HG02623 (cell line): ENCODE data around the gene CSHL1.
"Not testable (repeated sequence)": the region's sequence is repeated elsewhere in the genome, so short reads cannot be mapped to it uniquely, and the experiment has no call there.

ENCODE experiments used
- ATAC-seq: cut with Tn5 transposase; IDR thresholded peaks from one replicate; pipeline ENCODE4 v1.9.1; 2021; ENCODE audit warnings: moderate library complexity; ENCODE audit not compliant: unreplicated experiment

Gene CSHL1

GRCh38 chr17:63940584-63940983 lies 29.5 kb upstream of the CSHL1 start:
- ATAC-seq: no peak

- ATAC-seq: no peak
Measured at GRCh38 chr17:63939884-63940283, 28.8 kb upstream of the CSHL1 start.

GRCh38 chr17:63939401-63939800 lies 28.3 kb upstream of the CSHL1 start:
- ATAC-seq: no peak

- ATAC-seq: no peak
Measured at GRCh38 chr17:63937920-63938319, 26.9 kb upstream of the CSHL1 start.

- ATAC-seq: no peak
Measured at GRCh38 chr17:63937319-63937718, 26.3 kb upstream of the CSHL1 start.

- no peak for ATAC-seq
Measured at GRCh38 chr17:63934183-63935112, 23.4 kb upstream of the CSHL1 start.

- no peak for ATAC-seq
Measured at GRCh38 chr17:63933598-63933997, 22.5 kb upstream of the CSHL1 start.

GRCh38 chr17:63932721-63933120 lies 21.7 kb upstream of the CSHL1 start:
- ATAC-seq: no peak

- ATAC-seq: peak; percentile 73
Measured at GRCh38 chr17:63931981-63932561, 21.0 kb upstream of the CSHL1 start, which contains the start of gene CD79B. Gene CD79B, minus strand, starts transcription at chr17:63932331. Its CDS starts 70 bp downstream, at chr17:63932261.

- no peak for ATAC-seq
Measured at GRCh38 chr17:63930951-63931575, 20.0 kb upstream of the CSHL1 start.

- ATAC-seq: no peak
Measured at GRCh38 chr17:63929860-63930766, 19.1 kb upstream of the CSHL1 start.

- ATAC-seq: no peak
Measured at GRCh38 chr17:63928966-63929695, 18.1 kb upstream of the CSHL1 start.

GRCh38 chr17:63928172-63928666 lies 17.2 kb upstream of the CSHL1 start:
- no peak for ATAC-seq

GRCh38 chr17:63927464-63928171 lies 16.6 kb upstream of the CSHL1 start:
- ATAC-seq: no peak

GRCh38 chr17:63926164-63926563 lies 15.1 kb upstream of the CSHL1 start:
- ATAC-seq: no peak

GRCh38 chr17:63925615-63926014 lies 14.6 kb upstream of the CSHL1 start:
- ATAC-seq: no peak

GRCh38 chr17:63922402-63922801 lies 11.3 kb upstream of the CSHL1 start:
- not testable (repeated sequence) for ATAC-seq

GRCh38 chr17:63920779-63921178 lies 9.7 kb upstream of the CSHL1 start:
- not testable (repeated sequence) for ATAC-seq

GRCh38 chr17:63920050-63920449 lies 9.0 kb upstream of the CSHL1 start:
- not testable (repeated sequence) for ATAC-seq
